GM13977 (cell line): ENCODE results near the gene TMTC4.

ENCODE experiments used
- DNase-seq: peaks from one replicate; pipeline ENCODE4 v3.0.0; 2012; ENCODE audit warnings: low spot score
- in situ Hi-C: fragments of 300-500 bp; cut with MboI; formaldehyde crosslinking; loops from one replicate; pipeline ENCODE4 v1.12.0; 2022; ENCODE audit warnings: low sequenced_read_pairs, low pct_unique_long_range_greater_than_20kb, mixed read lengths, inconsistent platforms; ENCODE audit not compliant: unreplicated experiment
- TF ChIP-seq, protein P1 (sequence below): IDR thresholded peaks from 2 replicates; pipeline ENCODE4 v1.5.1; 2012; ENCODE audit warnings: mild to moderate bottlenecking, control low read depth; ENCODE audit not compliant: insufficient read depth; ENCODE audit errors: extremely low read depth, missing control alignments

The TMTC4 gene

DNA sequence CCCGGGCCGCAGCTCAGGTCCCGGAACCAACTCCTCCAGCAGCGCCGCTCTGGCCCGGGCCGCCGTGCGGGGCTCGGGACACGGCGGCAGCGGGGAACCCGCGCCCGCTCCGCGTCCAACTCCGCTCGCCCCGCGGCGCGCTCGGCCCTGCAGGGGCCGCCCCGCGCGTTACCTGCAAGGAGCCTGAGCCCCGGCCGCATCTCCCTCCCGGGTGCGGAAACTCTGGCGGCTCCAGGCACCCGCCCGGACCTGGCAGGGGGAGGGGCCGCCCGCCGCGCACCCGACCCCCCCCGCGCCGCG is at the start of gene TMTC4:
Gene TMTC4, minus strand, starts transcription at position 224 of the 300 bp plus-strand sequence. CDS start 4,433 bp downstream, outside the sequence.
- TF ChIP-seq, protein P1, sequence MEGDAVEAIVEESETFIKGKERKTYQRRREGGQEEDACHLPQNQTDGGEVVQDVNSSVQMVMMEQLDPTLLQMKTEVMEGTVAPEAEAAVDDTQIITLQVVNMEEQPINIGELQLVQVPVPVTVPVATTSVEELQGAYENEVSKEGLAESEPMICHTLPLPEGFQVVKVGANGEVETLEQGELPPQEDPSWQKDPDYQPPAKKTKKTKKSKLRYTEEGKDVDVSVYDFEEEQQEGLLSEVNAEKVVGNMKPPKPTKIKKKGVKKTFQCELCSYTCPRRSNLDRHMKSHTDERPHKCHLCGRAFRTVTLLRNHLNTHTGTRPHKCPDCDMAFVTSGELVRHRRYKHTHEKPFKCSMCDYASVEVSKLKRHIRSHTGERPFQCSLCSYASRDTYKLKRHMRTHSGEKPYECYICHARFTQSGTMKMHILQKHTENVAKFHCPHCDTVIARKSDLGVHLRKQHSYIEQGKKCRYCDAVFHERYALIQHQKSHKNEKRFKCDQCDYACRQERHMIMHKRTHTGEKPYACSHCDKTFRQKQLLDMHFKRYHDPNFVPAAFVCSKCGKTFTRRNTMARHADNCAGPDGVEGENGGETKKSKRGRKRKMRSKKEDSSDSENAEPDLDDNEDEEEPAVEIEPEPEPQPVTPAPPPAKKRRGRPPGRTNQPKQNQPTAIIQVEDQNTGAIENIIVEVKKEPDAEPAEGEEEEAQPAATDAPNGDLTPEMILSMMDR, result no peak
- in situ Hi-C loops, result no loop called here
- no peak for DNase-seq

- in situ Hi-C loops, result no loop called here
- no peak for DNase-seq
- TF ChIP-seq, protein P1, result no peak
These were observed 47.9 kb upstream of the TMTC4 start for GRCh38 chr13:100722517-100722916.

DNA sequence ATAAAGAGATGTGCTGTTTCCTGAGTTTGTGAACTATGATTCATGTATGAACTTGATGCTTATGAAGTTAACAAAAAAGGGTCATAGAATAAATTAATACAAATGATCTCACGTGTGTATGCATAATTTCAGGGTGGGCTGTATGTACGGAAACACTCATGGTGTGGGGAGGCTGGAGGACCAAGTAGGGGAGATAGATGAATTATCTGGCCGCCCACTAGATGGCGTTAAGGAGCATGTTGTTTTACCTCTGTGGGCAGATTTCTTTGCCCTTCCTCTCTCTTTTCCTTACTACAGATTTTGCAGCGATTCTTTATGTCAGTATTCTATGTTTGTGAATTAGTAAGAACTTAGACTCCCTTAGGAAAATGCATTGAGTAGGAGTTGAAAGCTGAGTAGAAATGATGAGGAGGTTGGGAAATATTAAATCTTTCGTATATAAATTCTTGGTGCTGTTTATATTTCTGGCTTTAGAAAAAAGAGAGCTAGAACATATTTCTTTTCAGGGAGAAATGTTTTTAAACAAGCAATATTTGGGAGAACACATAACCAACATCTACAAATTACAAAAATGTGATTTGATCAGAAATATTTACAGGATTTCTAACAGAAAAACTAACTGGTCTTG is 47.4 kb upstream of the TMTC4 start:
- in situ Hi-C loops, result no loop called here
- peak; percentile 50 for DNase-seq
- TF ChIP-seq, protein P1, result peak; percentile 80

- in situ Hi-C loops, result no loop called here
- no peak for DNase-seq
These were observed 41.0 kb upstream of the TMTC4 start for GRCh38 chr13:100715604-100716003.

DNA sequence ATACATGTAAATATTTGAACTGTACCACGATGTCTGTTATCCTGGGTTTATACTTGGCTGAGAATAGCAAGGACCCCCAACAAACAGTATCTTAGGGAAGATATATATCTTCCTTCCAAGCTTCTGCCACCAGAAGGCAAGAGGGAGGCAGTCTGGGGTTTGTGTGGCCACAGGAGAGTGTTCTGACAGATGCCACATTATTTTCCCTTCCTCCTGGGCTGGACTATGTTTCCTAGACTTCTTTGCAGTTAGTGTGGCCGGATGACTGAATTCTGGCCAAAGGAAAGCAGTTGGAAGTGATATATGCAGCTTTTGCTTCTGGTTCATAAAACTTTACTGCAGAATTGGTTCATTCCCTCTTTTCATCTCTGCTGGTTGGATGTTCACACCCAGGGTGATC is 39.9 kb upstream of the TMTC4 start:
- in situ Hi-C loops, result no loop called here
- TF ChIP-seq, protein P1, result no peak
- no peak for DNase-seq

More at GRCh38 chr13:100715604-100716003, 41.0 kb upstream of the TMTC4 start:
- TF ChIP-seq, protein P1, result no peak

DNA sequence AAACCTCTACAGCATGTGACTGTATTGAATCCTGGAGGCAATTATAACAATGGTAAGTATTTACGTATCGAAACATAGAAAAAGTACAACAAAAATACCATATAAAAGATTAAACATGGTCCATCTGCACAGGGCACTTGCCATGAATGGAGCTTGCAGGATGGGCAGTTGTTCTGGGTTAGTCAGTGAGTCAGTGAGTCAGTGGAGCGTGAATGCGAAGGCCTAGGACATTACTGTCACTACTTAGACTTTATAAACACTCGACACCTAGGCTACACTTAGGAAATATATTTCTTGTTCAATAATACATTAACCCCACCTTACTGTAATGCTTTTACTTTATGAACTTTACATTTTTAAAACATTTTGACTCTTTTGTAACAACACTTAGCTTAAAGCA is 35.6 kb upstream of the TMTC4 start:
- TF ChIP-seq, protein P1, result no peak
- no peak for DNase-seq
- in situ Hi-C loops, result no loop called here
